ENCODE data around the gene PGR.
A peak's percentile ranks its signal among the peaks of the same experiment; 100 is the strongest.

The PGR gene

DNA sequence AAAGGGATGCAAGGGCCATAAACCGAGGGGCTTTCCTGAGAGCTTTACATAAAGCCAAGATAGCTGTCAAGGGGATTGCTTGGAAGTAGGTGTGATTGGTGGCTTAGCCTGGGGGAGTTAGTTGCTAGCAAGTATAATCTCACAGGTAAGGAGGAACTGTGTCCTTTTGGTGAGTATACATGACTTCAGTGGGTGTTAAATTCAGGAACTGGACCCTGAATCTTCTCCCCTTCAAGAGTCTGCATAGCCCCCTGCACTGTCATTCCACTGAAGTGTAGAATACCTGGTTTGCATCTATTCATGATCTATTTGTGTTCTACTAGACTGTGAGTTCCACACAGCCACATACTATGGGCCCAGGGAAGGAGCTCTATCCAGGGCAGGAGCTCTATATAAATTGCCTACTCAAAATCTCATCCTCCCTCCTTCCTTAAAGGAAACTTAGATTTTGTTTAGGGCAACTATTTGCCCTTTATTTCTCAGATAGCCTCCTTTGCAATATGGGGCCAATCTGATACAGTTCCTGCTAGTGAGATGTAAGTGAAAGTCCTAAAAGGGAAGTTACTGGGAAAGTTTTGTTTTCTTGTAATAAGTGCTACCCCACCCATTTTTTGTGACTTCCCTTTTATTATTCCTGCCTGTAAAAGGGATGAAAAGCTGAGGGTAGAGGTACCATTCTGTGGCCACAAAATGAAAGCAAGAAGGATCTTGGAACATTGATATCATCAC is 120.5 kb downstream of the PGR start:
- no peak for DNase-seq

GRCh38 chr11:101003468-101003867 is 126.1 kb downstream of the PGR start:
- DNase-seq, result no peak

GRCh38 chr11:100999756-101000155 is 129.9 kb downstream of the PGR start:
- DNase-seq, result no peak

DNA sequence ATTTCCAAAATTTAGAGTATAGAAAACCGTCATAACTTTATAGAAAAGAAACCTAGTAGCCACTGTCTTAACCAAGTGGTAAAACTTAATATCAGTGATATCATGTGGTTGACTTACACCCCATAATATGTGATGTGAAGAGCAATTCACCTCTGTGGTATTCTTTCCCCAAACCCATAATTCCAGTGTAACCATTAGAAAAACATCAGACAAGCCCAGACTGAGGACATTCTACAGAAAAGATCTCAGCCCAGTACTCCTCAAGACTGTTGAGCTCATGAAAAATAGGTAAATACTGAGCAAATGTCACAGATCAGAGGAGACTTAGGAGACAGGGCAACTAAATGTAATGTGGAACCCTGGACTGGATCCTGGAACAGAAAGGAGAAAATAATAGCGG is 134.6 kb downstream of the PGR start:
- no peak for DNase-seq

- no peak for DNase-seq
Observed at GRCh38 chr11:100991541-100991940, 138.1 kb downstream of the PGR start.

GRCh38 chr11:100990931-100991330 is 138.7 kb downstream of the PGR start:
- no peak for DNase-seq

GRCh38 chr11:100984668-100985067 is 144.9 kb downstream of the PGR start:
- no peak for DNase-seq

DNA sequence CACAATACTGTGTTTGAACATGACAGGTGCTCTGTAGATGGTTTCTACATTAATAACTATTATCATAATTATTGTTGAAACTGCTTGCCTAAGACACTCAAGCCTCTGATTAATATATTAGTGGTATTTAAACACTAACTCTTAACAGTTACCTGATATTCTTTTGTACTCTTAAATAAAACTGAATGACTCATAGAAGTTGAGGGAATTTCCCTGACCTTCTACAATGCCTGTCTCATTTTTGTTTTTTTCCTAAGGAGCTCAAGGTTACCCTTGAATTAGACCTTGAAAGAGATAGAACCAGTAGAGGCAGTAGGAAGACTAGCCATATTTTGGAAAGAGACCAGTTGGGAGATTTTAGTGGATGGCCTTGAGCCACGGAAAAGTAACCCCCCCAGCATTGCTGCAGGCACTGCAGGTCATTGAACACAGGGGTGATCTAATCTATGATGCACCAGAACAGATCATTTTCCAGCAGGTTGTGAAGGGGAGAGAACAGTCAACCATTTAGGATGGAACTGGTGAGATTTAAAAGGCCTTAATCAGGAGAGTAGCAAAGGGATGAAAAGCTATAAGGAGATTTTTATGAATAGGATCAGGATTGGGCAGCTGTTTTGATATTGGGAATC is 148.3 kb downstream of the PGR start:
- DNase-seq, result no peak

- DNase-seq, result peak; percentile 43
Observed at GRCh38 chr11:100980156-100980555, 149.5 kb downstream of the PGR start.
